Esophagus squamous epithelium (tissue), 5 donors: ENCODE measurements around the gene TBC1D2. TPM values are rescaled to one million over a fixed set of nuclear protein-coding genes. Genes with fewer than 3 reads are reported as not detected.

Experiments used
- DNase-seq: peaks from one replicate; lab custom pipeline; 2025; lab: John Stamatoyannopoulos, UW
- H3K27ac ChIP-seq, 4 donors: fragments of 200-600 bp; sonication (generic); one replicate each; pipeline ENCODE4 v1.5.1; 2016 to 2019; ENCODE audit warnings: mild to moderate bottlenecking in 1 of 4
- H3K27me3 ChIP-seq, 4 donors: fragments of 200-600 bp; sonication (generic); 1 replicate in 3 of 4; 2 replicates in 1 of 4; pipeline versions ENCODE4 v1.5.1 to v1.6.0; 2017 to 2021; ENCODE audit warnings: antibody characterized with exemption in 1 of 4
- H3K36me3 ChIP-seq, 3 donors: fragments of 200-600 bp; sonication (generic); one replicate each; pipeline ENCODE4 v1.5.1; 2016 to 2019
- H3K4me1 ChIP-seq, 3 donors: fragments of 200-600 bp; sonication (generic); one replicate each; pipeline ENCODE4 v1.5.1; 2017 to 2019
- H3K4me3 ChIP-seq, 4 donors: fragments of 200-600 bp; sonication (generic); 1 replicate in 3 of 4; 2 replicates in 1 of 4; pipeline ENCODE4 v1.5.1; 2016 to 2019; ENCODE audit warnings: mild to moderate bottlenecking in 2 of 4, moderate library complexity in 1 of 4
- H3K9me3 ChIP-seq, 3 donors: fragments of 200-600 bp; sonication (generic); one replicate each; pipeline ENCODE4 v1.5.1; 2016 to 2019
- CTCF ChIP-seq, 6 experiments: fragments of 450-650 bp in 4 of 6; fragments of 200-600 bp in 2 of 6; sonication (generic) in 2 of 6; IDR thresholded peaks; one replicate each; pipeline ENCODE4 v1.5.1; 2016 to 2019; ENCODE audit warnings: antibody characterized with exemption in 6 of 6, mild to moderate bottlenecking in 4 of 6, moderate library complexity in 4 of 6
- POLR2A ChIP-seq, 4 donors: fragments of 450-650 bp; IDR thresholded peaks; one replicate each; pipeline ENCODE4 v1.6.1; 2017; ENCODE audit warnings: antibody characterized with exemption in 4 of 4, mild to moderate bottlenecking in 4 of 4, moderate library complexity in 3 of 4
- WGBS, 2 donors: methylation state at CpG; one replicate each; pipeline ENCODE4 v1.1.5; 2018; 5-methylcytosine and 5-hydroxymethylcytosine counted together
- intact Hi-C: fragments of 100-400 bp; cut with DNase I; formaldehyde crosslinking; loops from one replicate; pipeline ENCODE4 v1.15.0; 2022
- total RNA-seq, 4 donors: library from RNA; depleted of rRNA; stranded (reverse); fragments of >200 nt; gene quantifications; one replicate each; pipeline ENCODE4 v1.1.0, GENCODE V29; 2016
- donor health status: DM: yes; HTN: yes; CAD: no.

Gene TBC1D2
- total RNA-seq, 4 donors from 2014 or later, result 39.3 to 52.9 (median 49.0) TPM

- 77 to 86% methylated on average over 8 to 9 of the region's 9 CpGs for WGBS, 2 donors
- no peaks in the 10 kb centered on the region for H3K27me3 ChIP-seq
- H3K9me3 ChIP-seq, result no peaks in the 10 kb centered on the region
- H3K27ac ChIP-seq, result no peak overlapping the region
- no peak for DNase-seq
- no peak overlapping the region for H3K4me3 ChIP-seq
- H3K4me1 ChIP-seq, result peaks cover 0 to 12% (median 4%) of the 10 kb centered on the region in 3 donors
- peaks cover 0 to 10% (median 0%) of the 10 kb centered on the region in 3 donors for H3K36me3 ChIP-seq
- intact Hi-C loops, result no loop called here
- TF ChIP-seq CTCF (IDR thresholded peaks at IDR 0.05), result no peak
- TF ChIP-seq POLR2A (IDR thresholded peaks at IDR 0.05), result no peak
Observed at GRCh38 chr9:98182069-98182820, 73.2 kb downstream of the TBC1D2 start.

GRCh38 chr9:98181746-98182068 lies 73.7 kb downstream of the TBC1D2 start:
- no peaks in the 10 kb centered on the region for H3K27me3 ChIP-seq
- intact Hi-C loops, result no loop called here
- H3K4me1 ChIP-seq, result peaks cover 0 to 12% (median 4%) of the 10 kb centered on the region in 3 donors
- H3K36me3 ChIP-seq, result peaks cover 0 to 10% (median 0%) of the 10 kb centered on the region in 3 donors
- H3K27ac ChIP-seq, result no peak overlapping the region
- DNase-seq, result no peak
- H3K4me3 ChIP-seq, result no peak overlapping the region
- 54 to 90% methylated on average over 4 to 5 of the region's 5 CpGs for WGBS, 2 donors
- no peaks in the 10 kb centered on the region for H3K9me3 ChIP-seq
- no peak for TF ChIP-seq CTCF (IDR thresholded peaks at IDR 0.05)
- TF ChIP-seq POLR2A (IDR thresholded peaks at IDR 0.05), result no peak

- H3K27ac ChIP-seq, result no peak overlapping the region
- no peak overlapping the region for H3K4me3 ChIP-seq
- 93 to 98% methylated on average over 5 to 6 of the region's 6 CpGs for WGBS, 2 donors
Observed at GRCh38 chr9:98180996-98181395, 74.5 kb downstream of the TBC1D2 start.

GRCh38 chr9:98178874-98179850 lies 76.3 kb downstream of the TBC1D2 start:
- no peak overlapping the region for H3K4me3 ChIP-seq
- H3K27me3 ChIP-seq, result no peaks in the 10 kb centered on the region
- H3K36me3 ChIP-seq, result no peaks in the 10 kb centered on the region
- no peak for DNase-seq
- H3K4me1 ChIP-seq, result peaks cover 0 to 16% (median 9%) of the 10 kb centered on the region in 3 donors
- H3K9me3 ChIP-seq, result no peaks in the 10 kb centered on the region
- no peak overlapping the region for H3K27ac ChIP-seq
- TF ChIP-seq POLR2A (IDR thresholded peaks at IDR 0.05) (no peak), CTCF (IDR thresholded peaks at IDR 0.05) (no peak)
- 69 to 83% methylated on average over 11 to 12 of the region's 16 CpGs for WGBS, 2 donors
- intact Hi-C loops, result no loop called here

More at GRCh38 chr9:98180996-98181395, 74.5 kb downstream of the TBC1D2 start:
- no peak for TF ChIP-seq CTCF (IDR thresholded peaks at IDR 0.05)
- no peak for TF ChIP-seq POLR2A (IDR thresholded peaks at IDR 0.05)
- H3K4me1 ChIP-seq, result peaks cover 0 to 10% (median 4%) of the 10 kb centered on the region in 3 donors
- no peak for DNase-seq
- H3K36me3 ChIP-seq, result peaks cover 0 to 10% (median 0%) of the 10 kb centered on the region in 3 donors
- H3K9me3 ChIP-seq, result no peaks in the 10 kb centered on the region
- H3K27me3 ChIP-seq, result no peaks in the 10 kb centered on the region
- intact Hi-C loops, result no loop called here
